ENCODE results near the gene PPP6R3.

Gene PPP6R3

GRCh38 chr11:68643585-68643984 lies 183.0 kb downstream of the PPP6R3 start:
- TF ChIP-seq, protein P1, sequence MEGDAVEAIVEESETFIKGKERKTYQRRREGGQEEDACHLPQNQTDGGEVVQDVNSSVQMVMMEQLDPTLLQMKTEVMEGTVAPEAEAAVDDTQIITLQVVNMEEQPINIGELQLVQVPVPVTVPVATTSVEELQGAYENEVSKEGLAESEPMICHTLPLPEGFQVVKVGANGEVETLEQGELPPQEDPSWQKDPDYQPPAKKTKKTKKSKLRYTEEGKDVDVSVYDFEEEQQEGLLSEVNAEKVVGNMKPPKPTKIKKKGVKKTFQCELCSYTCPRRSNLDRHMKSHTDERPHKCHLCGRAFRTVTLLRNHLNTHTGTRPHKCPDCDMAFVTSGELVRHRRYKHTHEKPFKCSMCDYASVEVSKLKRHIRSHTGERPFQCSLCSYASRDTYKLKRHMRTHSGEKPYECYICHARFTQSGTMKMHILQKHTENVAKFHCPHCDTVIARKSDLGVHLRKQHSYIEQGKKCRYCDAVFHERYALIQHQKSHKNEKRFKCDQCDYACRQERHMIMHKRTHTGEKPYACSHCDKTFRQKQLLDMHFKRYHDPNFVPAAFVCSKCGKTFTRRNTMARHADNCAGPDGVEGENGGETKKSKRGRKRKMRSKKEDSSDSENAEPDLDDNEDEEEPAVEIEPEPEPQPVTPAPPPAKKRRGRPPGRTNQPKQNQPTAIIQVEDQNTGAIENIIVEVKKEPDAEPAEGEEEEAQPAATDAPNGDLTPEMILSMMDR (IDR thresholded peaks at IDR 0.05; ENCODE audit: low read depth, low read length) = no peak
- DNase-seq (ENCODE audit: low read depth in 2 of 2) = peak; percentile 20 to 36
- no peak overlapping the region for H3K4me3 ChIP-seq (replicated peaks in 1 of 2; ENCODE audit: low read depth in 2 of 2, low read length in 2 of 2)

- no peak overlapping the region for H3K4me3 ChIP-seq (replicated peaks in 1 of 2; ENCODE audit: low read depth in 2 of 2, low read length in 2 of 2)
- no peak for DNase-seq (ENCODE audit: low read depth in 2 of 2)
- TF ChIP-seq, protein P1 (IDR thresholded peaks at IDR 0.05; ENCODE audit: low read depth, low read length) = no peak
Observed at GRCh38 chr11:68646832-68647231, 186.3 kb downstream of the PPP6R3 start.

GRCh38 chr11:68649851-68650555 lies 189.5 kb downstream of the PPP6R3 start:
- no peak overlapping the region for H3K4me3 ChIP-seq (replicated peaks in 1 of 2; ENCODE audit: low read depth in 2 of 2, low read length in 2 of 2)
- DNase-seq (ENCODE audit: low read depth in 2 of 2) = no peak
- TF ChIP-seq, protein P1 (IDR thresholded peaks at IDR 0.05; ENCODE audit: low read depth, low read length) = no peak

DNA sequence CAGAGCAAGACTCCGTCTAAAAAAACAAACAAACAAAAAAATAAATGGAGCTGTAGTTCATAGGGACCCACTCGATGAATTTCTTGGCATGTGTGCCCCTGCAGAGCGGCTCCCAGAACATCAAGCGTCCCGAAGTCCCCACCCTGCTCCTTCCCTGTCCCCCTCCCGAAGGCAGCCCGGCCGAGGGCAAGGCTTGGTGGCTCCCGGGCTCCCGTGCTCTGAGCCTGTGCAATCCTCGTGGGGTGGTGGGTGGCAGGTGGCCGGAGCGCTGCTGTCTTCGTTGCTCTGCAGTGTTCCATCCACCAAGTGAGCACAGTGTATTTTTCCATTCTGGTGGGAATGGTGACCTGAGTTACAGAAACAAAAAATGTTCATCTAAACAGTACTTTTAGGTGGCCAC lies 190.2 kb downstream of the PPP6R3 start:
- no peak for DNase-seq (ENCODE audit: low read depth in 2 of 2)
- TF ChIP-seq, protein P1 (IDR thresholded peaks at IDR 0.05; ENCODE audit: low read depth, low read length) = no peak
- H3K4me3 ChIP-seq (replicated peaks in 1 of 2; ENCODE audit: low read depth in 2 of 2, low read length in 2 of 2) = no peak overlapping the region

- no peak overlapping the region for H3K4me3 ChIP-seq (replicated peaks in 1 of 2; ENCODE audit: low read depth in 2 of 2, low read length in 2 of 2)
- TF ChIP-seq, protein P1 (IDR thresholded peaks at IDR 0.05; ENCODE audit: low read depth, low read length) = no peak
- DNase-seq (ENCODE audit: low read depth in 2 of 2) = peak in 1 of 2 donors; percentile 27
Observed at GRCh38 chr11:68651208-68651984, 190.8 kb downstream of the PPP6R3 start.

- TF ChIP-seq, protein P1 (IDR thresholded peaks at IDR 0.05; ENCODE audit: low read depth, low read length) = no peak
- H3K4me3 ChIP-seq (replicated peaks in 1 of 2; ENCODE audit: low read depth in 2 of 2, low read length in 2 of 2) = no peak overlapping the region
- no peak for DNase-seq (ENCODE audit: low read depth in 2 of 2)
Observed at GRCh38 chr11:68651985-68652682, 191.6 kb downstream of the PPP6R3 start.
